HL-60 (cell line): ENCODE data around the gene PAPOLB.

Experiments
- DNase-seq, 2 experiments: peaks; one replicate each; pipeline ENCODE4 v3.0.0-alpha.2; 2010 to 2020; ENCODE audit warnings: low read depth in 1 of 2, low spot score in 1 of 2
- H3K27ac ChIP-seq: fragments of 250-450 bp; sonication (Bioruptor Pico); replicated peaks from 2 replicates; pipeline ENCODE4 v1.5.1; 2020; ENCODE audit warnings: mild to moderate bottlenecking, moderate library complexity
- H3K27me3 ChIP-seq: fragments of 250-450 bp; sonication (Bioruptor Pico); 2 replicates; pipeline ENCODE4 v1.5.1; 2021; ENCODE audit warnings: mild to moderate bottlenecking, moderate library complexity; ENCODE audit not compliant: insufficient read depth, poor library complexity, severe bottlenecking
- H3K4me3 ChIP-seq: replicated peaks from 2 replicates; pipeline ENCODE4 v1.5.1; 2011; ENCODE audit warnings: mild to moderate bottlenecking, control low read depth, low read length; ENCODE audit not compliant: insufficient read depth
- GABPA ChIP-seq: IDR thresholded peaks from 2 replicates; pipeline ENCODE4 v1.6.1; 2012; ENCODE audit warnings: low read depth
- POLR2AphosphoS5 ChIP-seq: IDR thresholded peaks from 2 replicates; pipeline ENCODE4 v1.6.1; 2012; ENCODE audit warnings: low read depth
- REST ChIP-seq: IDR thresholded peaks from 2 replicates; pipeline ENCODE4 v1.6.1; 2012; ENCODE audit warnings: low read depth; ENCODE audit not compliant: insufficient replicate concordance
- SPI1 ChIP-seq: IDR thresholded peaks from 2 replicates; pipeline ENCODE4 v1.6.1; 2012; ENCODE audit warnings: low read depth, mild to moderate bottlenecking, borderline replicate concordance
- TF ChIP-seq, protein P1 (sequence below): IDR thresholded peaks from one replicate; pipeline ENCODE4 v1.5.1; 2011; ENCODE audit warnings: low read length, control low read depth, inconsistent platforms; ENCODE audit not compliant: insufficient read depth

PAPOLB gene

GRCh38 chr7:4809666-4810065 is 52.2 kb downstream of the PAPOLB start:
- no peak for TF ChIP-seq SPI1
- no peak for TF ChIP-seq REST
- no peak for TF ChIP-seq GABPA
- TF ChIP-seq, protein P1, sequence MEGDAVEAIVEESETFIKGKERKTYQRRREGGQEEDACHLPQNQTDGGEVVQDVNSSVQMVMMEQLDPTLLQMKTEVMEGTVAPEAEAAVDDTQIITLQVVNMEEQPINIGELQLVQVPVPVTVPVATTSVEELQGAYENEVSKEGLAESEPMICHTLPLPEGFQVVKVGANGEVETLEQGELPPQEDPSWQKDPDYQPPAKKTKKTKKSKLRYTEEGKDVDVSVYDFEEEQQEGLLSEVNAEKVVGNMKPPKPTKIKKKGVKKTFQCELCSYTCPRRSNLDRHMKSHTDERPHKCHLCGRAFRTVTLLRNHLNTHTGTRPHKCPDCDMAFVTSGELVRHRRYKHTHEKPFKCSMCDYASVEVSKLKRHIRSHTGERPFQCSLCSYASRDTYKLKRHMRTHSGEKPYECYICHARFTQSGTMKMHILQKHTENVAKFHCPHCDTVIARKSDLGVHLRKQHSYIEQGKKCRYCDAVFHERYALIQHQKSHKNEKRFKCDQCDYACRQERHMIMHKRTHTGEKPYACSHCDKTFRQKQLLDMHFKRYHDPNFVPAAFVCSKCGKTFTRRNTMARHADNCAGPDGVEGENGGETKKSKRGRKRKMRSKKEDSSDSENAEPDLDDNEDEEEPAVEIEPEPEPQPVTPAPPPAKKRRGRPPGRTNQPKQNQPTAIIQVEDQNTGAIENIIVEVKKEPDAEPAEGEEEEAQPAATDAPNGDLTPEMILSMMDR: no peak
- no peak for TF ChIP-seq POLR2AphosphoS5
- Histone ChIP-seq H3K27me3 (peaks cover 25% of the 10 kb centered on the region), H3K27ac (no peak overlapping the region), H3K4me3 (no peak overlapping the region)
- no peak for DNase-seq

GRCh38 chr7:4809091-4809591 is 52.7 kb downstream of the PAPOLB start:
- peaks cover 22% of the 10 kb centered on the region for H3K27me3 ChIP-seq
- TF ChIP-seq GABPA: no peak

DNA sequence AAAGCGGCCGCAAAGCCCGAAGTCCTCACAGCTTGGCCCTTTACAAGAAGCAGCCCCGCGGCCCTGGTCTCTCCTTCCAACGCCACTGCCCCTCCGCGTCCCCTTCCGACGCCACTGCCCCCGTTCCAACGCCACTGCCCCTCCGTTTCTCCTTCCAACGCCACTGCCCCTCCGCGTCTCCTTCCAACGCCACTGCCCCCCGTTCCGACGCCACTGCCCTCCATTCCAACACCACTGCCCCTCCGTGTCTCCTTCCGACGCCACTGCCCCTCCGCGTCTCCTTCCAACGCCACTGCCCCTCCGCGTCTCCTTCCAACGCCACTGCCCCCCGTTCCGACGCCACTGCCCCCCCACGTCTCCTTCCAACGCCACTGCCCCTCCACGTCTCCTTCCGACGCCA is 53.3 kb downstream of the PAPOLB start:
- H3K27me3 ChIP-seq: peaks cover 20% of the 10 kb centered on the region
- H3K27ac ChIP-seq: no peak overlapping the region
- TF ChIP-seq REST (no peak), SPI1 (no peak), GABPA (no peak), POLR2AphosphoS5 (no peak)
- TF ChIP-seq, protein P1: no peak
- H3K4me3 ChIP-seq: no peak overlapping the region
- no peak for DNase-seq

More at GRCh38 chr7:4809091-4809591, 52.7 kb downstream of the PAPOLB start:
- Histone ChIP-seq H3K27ac (no peak overlapping the region), H3K4me3 (no peak overlapping the region)
- no peak for DNase-seq

- H3K27me3 ChIP-seq: peaks cover 20% of the 10 kb centered on the region
- TF ChIP-seq SPI1 (no peak), REST (no peak), POLR2AphosphoS5 (no peak), GABPA (no peak)
- TF ChIP-seq, protein P1: no peak
- no peak for DNase-seq
- H3K27ac ChIP-seq: no peak overlapping the region
- H3K4me3 ChIP-seq: no peak overlapping the region
These were observed 53.8 kb downstream of the PAPOLB start for GRCh38 chr7:4808026-4808425.
